ENCODE results near the gene PITRM1.

PITRM1 gene

DNA sequence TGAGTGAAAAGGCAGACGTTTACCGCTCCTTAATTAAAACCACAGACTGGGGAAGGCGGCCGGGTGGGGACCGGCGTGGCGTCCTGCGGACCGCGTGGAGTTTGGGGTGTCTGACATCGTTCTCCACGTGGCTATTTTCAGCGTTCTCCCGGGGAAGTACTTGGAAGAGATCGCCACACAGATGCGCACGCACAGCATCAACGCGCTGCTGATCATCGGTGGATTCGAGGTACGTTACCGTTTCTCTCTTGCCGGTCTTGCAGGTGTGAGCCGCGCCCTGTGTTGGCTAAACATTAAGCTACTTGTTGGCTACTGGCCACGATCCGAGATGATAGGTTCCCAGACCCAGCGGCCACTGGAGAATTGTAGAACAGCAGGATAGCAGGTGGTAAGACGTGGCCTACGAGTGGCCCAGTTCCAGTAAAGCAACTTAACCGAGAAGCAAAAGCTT is 53.9 kb downstream of the PITRM1 start:
- no peak for TF ChIP-seq ZFX (IDR thresholded peaks at IDR 0.05)
- TF ChIP-seq, protein P1, sequence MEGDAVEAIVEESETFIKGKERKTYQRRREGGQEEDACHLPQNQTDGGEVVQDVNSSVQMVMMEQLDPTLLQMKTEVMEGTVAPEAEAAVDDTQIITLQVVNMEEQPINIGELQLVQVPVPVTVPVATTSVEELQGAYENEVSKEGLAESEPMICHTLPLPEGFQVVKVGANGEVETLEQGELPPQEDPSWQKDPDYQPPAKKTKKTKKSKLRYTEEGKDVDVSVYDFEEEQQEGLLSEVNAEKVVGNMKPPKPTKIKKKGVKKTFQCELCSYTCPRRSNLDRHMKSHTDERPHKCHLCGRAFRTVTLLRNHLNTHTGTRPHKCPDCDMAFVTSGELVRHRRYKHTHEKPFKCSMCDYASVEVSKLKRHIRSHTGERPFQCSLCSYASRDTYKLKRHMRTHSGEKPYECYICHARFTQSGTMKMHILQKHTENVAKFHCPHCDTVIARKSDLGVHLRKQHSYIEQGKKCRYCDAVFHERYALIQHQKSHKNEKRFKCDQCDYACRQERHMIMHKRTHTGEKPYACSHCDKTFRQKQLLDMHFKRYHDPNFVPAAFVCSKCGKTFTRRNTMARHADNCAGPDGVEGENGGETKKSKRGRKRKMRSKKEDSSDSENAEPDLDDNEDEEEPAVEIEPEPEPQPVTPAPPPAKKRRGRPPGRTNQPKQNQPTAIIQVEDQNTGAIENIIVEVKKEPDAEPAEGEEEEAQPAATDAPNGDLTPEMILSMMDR (conservative IDR thresholded peaks at IDR 0.05), result no peak
- H3K27ac ChIP-seq, result no peak overlapping the region

DNA sequence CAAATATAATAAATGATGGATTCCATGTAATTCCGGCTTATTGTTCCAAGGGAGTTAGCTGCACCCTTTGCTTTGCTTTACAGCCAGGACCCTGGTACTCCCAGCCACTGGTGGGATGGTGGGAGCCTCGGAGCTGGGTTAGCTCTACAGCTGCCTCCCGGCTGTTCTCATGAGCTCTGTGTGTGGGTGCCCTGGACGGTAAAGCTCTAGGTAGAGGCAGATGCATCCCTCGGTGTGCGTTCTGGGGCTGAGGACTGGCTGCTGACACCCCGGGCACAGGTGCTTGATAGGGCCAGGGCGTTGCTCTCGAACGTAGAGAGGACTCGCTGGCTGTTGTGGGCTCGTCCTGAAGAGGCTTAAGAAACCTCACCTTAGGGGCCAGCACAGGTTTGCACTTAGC is 55.1 kb downstream of the PITRM1 start:
- TF ChIP-seq, protein P1 (conservative IDR thresholded peaks at IDR 0.05), result no peak
- TF ChIP-seq ZFX (IDR thresholded peaks at IDR 0.05), result no peak
- no peak overlapping the region for H3K27ac ChIP-seq

DNA sequence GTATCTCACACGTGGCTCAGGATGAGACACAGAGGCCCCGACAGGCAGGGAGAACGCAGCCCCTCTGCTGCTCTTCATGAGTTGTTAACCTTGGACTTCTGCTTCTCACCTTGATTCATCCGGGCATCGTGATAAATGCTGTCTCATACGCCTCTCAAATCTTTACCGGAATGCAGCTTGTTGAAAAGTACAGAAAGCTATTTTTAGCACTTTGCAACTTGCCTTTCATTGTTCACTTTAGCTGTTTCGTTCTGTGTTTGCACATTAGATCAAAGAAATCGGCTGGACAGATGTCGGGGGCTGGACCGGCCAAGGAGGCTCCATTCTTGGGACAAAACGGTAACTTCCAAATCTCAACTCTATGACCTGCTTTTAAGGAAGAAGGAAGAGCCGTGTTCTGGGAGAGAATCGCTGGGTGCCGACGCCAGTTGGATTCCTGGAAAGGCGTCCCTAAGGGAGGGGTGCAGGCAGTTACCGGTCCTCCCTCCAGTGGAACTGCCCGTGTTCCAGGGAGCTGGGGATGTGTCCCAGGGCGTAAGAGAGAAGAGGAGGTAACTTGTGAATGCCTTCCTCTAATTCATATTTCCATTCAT is 56.0 kb downstream of the PITRM1 start:
- H3K27ac ChIP-seq, result no peak overlapping the region

DNA sequence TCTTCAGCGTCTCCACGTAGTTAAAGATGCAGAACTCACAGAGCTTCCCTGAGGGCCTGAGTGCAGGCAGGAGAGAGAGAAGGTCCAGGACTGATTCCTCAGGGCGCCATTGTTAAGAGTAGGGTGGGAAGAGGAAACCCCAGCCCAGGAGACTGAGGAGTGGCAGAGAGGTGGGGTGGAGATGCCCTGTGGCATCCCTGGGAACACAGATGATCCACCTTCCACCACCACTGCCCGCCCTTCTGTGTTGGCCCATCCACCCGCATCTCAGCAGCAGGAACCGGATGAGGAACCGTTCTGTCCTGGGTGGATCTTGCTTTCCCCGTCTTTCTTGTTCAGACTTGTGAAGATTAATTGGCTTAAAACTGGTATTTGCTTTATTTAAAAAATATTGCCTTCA is 56.9 kb downstream of the PITRM1 start:
- H3K27ac ChIP-seq, result no peak overlapping the region
- no peak for TF ChIP-seq ZFX (IDR thresholded peaks at IDR 0.05)
- TF ChIP-seq, protein P1 (conservative IDR thresholded peaks at IDR 0.05), result no peak

More for the DNA sequence above, 56.0 kb downstream of the PITRM1 start:
- TF ChIP-seq ZFX (IDR thresholded peaks at IDR 0.05), result no peak
- TF ChIP-seq, protein P1 (conservative IDR thresholded peaks at IDR 0.05), result no peak

DNA sequence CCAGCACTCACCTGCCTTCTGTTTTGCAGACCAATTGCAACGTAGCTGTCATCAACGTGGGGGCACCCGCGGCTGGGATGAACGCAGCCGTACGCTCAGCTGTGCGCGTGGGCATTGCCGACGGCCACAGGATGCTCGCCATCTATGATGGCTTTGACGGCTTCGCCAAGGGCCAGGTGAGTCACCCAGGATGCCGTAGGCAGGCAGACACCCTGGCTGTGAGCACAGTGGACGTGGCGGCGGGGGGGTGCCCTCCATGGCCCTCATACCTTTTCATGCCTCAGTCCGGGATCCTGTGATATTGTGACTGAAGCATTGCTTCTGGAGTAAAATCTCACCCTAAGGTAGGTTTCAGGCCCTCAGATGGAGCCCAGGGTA is 59.2 kb downstream of the PITRM1 start:
- no peak for TF ChIP-seq ZFX (IDR thresholded peaks at IDR 0.05)
- TF ChIP-seq, protein P1 (conservative IDR thresholded peaks at IDR 0.05), result no peak

DNA sequence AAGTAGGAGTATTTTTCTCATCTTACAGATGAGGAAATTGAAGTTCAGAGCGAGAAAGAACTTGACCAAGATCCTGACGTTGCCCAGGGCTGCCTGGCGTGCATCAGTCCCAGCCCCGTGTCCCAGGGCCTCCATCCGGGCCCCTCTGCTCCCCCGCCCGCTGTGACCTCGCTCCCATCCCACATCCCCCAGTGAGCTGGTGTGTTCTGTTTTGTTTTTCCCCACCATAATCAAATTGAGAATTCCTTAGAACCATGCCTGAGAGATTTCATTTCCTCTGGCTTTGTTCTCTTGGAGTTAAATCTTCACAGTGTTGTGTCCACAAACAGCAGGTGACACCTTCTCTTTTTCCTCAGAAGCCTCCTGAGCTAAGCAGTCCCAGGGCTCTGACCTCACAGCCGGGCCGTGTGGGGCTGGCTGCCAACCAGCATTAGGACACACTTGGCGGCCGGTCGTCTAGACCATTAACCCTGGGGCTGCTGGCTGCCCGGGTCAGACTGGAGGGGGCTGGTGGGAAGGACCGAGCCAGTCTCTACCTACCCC is 60.9 kb downstream of the PITRM1 start:
- no peak overlapping the region for H3K27ac ChIP-seq
- TF ChIP-seq, protein P1 (conservative IDR thresholded peaks at IDR 0.05), result no peak
- no peak for TF ChIP-seq ZFX (IDR thresholded peaks at IDR 0.05)

More for the DNA sequence above, 59.2 kb downstream of the PITRM1 start:
- H3K27ac ChIP-seq, result no peak overlapping the region

DNA sequence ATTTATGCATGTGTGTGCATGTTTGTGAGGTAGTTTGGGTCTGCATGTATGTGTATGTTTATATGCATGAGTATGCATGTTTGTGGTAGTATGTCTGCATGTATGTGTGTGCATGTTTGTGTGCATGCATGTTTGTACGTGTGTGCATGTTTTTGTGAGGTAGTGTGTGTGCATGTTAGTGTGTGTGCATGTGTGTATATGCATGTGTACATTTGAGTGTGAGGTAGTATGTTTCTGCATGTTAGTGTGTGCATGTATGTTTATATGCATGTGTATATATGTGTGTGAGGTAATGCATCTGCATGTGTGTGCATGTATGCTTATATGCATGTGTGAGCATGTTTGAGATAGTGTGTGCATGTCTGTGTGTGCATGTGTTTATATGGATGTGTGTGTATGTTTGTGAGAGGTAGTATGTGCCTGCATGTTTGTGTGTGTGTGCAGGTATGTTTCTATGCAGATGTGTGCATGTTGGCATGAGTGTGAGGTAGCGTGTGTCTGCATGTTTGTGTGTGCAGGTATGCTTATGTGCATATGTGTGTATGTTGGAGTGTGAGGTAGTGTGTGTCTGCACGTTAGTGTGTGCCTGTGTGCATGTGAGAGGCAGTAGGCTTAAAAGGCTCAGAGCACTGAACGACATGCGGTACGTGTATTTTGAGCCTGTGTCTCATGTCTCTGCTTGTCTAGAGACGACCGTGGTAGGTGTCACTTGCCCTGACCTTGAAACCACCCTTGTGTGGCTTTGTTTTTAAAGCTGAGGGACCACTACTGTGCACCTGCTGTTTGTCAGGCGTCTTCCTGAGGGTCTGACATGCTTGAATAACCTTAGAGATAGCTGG is 61.6 kb downstream of the PITRM1 start:
- TF ChIP-seq, protein P1 (conservative IDR thresholded peaks at IDR 0.05), result no peak
- TF ChIP-seq ZFX (IDR thresholded peaks at IDR 0.05), result no peak
- no peak overlapping the region for H3K27ac ChIP-seq
